GM12878 (cell line): Measurements from ENCODE around the gene NUMBL. TPM values are rescaled to one million over a fixed set of nuclear protein-coding genes. Genes with fewer than 3 reads are reported as not detected.

Experiments
- ATAC-seq: fragments of 200-7000 bp; cut with Tn5 transposase; 3 replicates; pipeline ENCODE4 v1.9.1; 2020; ENCODE audit warnings: mild to moderate bottlenecking, moderate library complexity
- BruUV-seq: library from RNA; stranded (reverse); fragments of 400-500 nt; replicated peaks from 2 replicates; lab custom pipeline; 2021; lab: Mats Ljungman, UMichigan
- CTCF ChIA-PET: fragments of 300-600 bp; sonication (Branson Sonifier 250); formaldehyde crosslinking; extraction: SDS; loops from one replicate; lab custom pipeline; 2021; ENCODE audit warnings: inconsistent platforms; lab: Yijun Ruan, JAX
- POLR2A ChIA-PET: fragments of 350-600 bp; formaldehyde crosslinking; extraction: SDS; loops from one replicate; lab custom pipeline; 2021; ENCODE audit warnings: inconsistent platforms; lab: Charles Lee
- RAD21 ChIA-PET: fragments of 300-600 bp; sonication (Branson Sonifier 250); formaldehyde crosslinking; loops from one replicate; lab custom pipeline; 2023; ENCODE audit warnings: antibody characterized with exemption; ENCODE audit not compliant: unreplicated experiment; lab: Charles Lee
- SMC1A ChIA-PET: fragments of 300-600 bp; sonication (Branson Sonifier 250); formaldehyde crosslinking; loops from one replicate; lab custom pipeline; 2023; ENCODE audit not compliant: unreplicated experiment, uncharacterized antibody; lab: Charles Lee
- DNase-seq: peaks from one replicate; pipeline ENCODE4 v3.0.0-alpha.2; 2011; ENCODE audit warnings: low read depth, low spot score
- FAIRE-seq: peaks from 3 replicates; lab custom pipeline; 2011; peaks lifted over from hg19 to GRCh38; lab: Jason Lieb, UNC
- H2AFZ ChIP-seq: 2 replicates; pipeline ENCODE4 v1.6.0; 2011; ENCODE audit warnings: low read depth, low read length, control low read depth; ENCODE audit not compliant: control insufficient read depth
- H3K27ac ChIP-seq: 2 replicates; pipeline ENCODE4 v1.5.1; 2011; ENCODE audit warnings: control low read depth; ENCODE audit not compliant: control insufficient read depth, insufficient read depth
- H3K27me3 ChIP-seq, 2 experiments: replicated peaks in 1 of 2; 2 replicates each; pipeline versions ENCODE4 v1.6.0 to v1.6.1; 2011; ENCODE audit warnings: low read length in 1 of 2; ENCODE audit not compliant: control insufficient read depth in 2 of 2, insufficient read depth in 2 of 2
- H3K36me3 ChIP-seq, 2 experiments: 2 replicates each; pipeline ENCODE4 v1.5.1; 2011; ENCODE audit warnings: low read length in 1 of 2; ENCODE audit not compliant: control insufficient read depth in 2 of 2, insufficient read depth in 2 of 2
- H3K4me1 ChIP-seq: 2 replicates; pipeline ENCODE4 v1.6.1; 2011; ENCODE audit warnings: mild to moderate bottlenecking, low read length, moderate library complexity, mixed read lengths; ENCODE audit not compliant: control insufficient read depth, insufficient read depth
- H3K4me2 ChIP-seq: 2 replicates; pipeline ENCODE4 v1.6.0; 2011; ENCODE audit warnings: control low read depth; ENCODE audit not compliant: control insufficient read depth, insufficient read depth
- H3K4me3 ChIP-seq: fragments of 200-600 bp; sonication (generic); 2 replicates; pipeline ENCODE4 v1.5.1; 2016
- H3K79me2 ChIP-seq: 2 replicates; pipeline ENCODE4 v1.6.0; 2011; ENCODE audit warnings: low read length; ENCODE audit not compliant: control insufficient read depth, insufficient read depth
- H3K9ac ChIP-seq: 2 replicates; pipeline ENCODE4 v1.8.0; 2011; ENCODE audit warnings: low read length, control low read depth, mixed read lengths; ENCODE audit not compliant: control insufficient read depth, insufficient read depth
- H3K9me3 ChIP-seq: replicated peaks from 3 replicates; pipeline ENCODE4 v1.5.1; 2011; ENCODE audit warnings: mild to moderate bottlenecking, low read length; ENCODE audit not compliant: control insufficient read depth, insufficient read depth
- H4K20me1 ChIP-seq: 2 replicates; pipeline ENCODE4 v1.6.0; 2011; ENCODE audit not compliant: control insufficient read depth, insufficient read depth
- BHLHE40 ChIP-seq, 2 experiments: fragments of 450-650 bp in 1 of 2; IDR thresholded peaks; 2 replicates each; pipeline ENCODE4 v1.6.1; 2011 to 2017; ENCODE audit warnings: low read depth in 2 of 2, borderline replicate concordance in 1 of 2, improper control_type of control experiment in 1 of 2, low read length in 1 of 2, mild to moderate bottlenecking in 1 of 2
- ETV6 ChIP-seq, 2 experiments: fragments of 450-650 bp in 1 of 2; IDR thresholded peaks in 1 of 2; conservative IDR thresholded peaks in 1 of 2; 2 replicates each; pipeline ENCODE4 v1.6.1; 2014; ENCODE audit warnings: antibody characterized with exemption in 1 of 2, borderline replicate concordance in 1 of 2, low read depth in 1 of 2, mild to moderate bottlenecking in 1 of 2, moderate library complexity in 1 of 2
- POLR2A ChIP-seq: IDR thresholded peaks from 2 replicates; pipeline ENCODE4 v1.6.1; 2011; ENCODE audit warnings: low read depth, mild to moderate bottlenecking, low read length
- SIX5 ChIP-seq: IDR thresholded peaks from 2 replicates; pipeline ENCODE4 v1.6.1; 2011; ENCODE audit warnings: mild to moderate bottlenecking, low read depth, low read length, moderate library complexity; ENCODE audit not compliant: severe bottlenecking
- YBX1 ChIP-seq: fragments of 450-650 bp; IDR thresholded peaks from 2 replicates; pipeline ENCODE4 v1.6.1; 2016; ENCODE audit warnings: antibody characterized with exemption
- ZBTB11 ChIP-seq: fragments of 450-650 bp; formaldehyde crosslinking; IDR thresholded peaks from 2 replicates; pipeline ENCODE4 v1.5.0; 2022; ENCODE audit warnings: mild to moderate bottlenecking, missing genetic modification characterization
- ZNF687 ChIP-seq: fragments of 450-650 bp; IDR thresholded peaks from 2 replicates; pipeline ENCODE4 v1.6.1; 2017; ENCODE audit warnings: mild to moderate bottlenecking, moderate library complexity
- WGBS: methylation state at CpG from one replicate; pipeline ENCODE4 v1.1.6; 2016; ENCODE audit warnings: low lambda C conversion rate; ENCODE audit not compliant: insufficient replicate concordance, insufficient coverage; ENCODE audit errors: missing lambda C conversion rate; 5-methylcytosine and 5-hydroxymethylcytosine counted together
- in situ Hi-C: fragments of 300-500 bp; cut with MboI; formaldehyde crosslinking; loops from 9 replicates; pipeline ENCODE4 v1.14.3; 2018; ENCODE audit warnings: mixed read lengths
- intact Hi-C: fragments of 100-400 bp; cut with micrococcal nuclease; formaldehyde crosslinking; loops from one replicate; pipeline ENCODE4 v1.14.2; 2022; ENCODE audit not compliant: unreplicated experiment
- polyA plus RNA-seq, 11 experiments: library from polyadenylated mRNA; depleted of rRNA in 4 of 11; unstranded in 6 of 11; stranded (reverse) in 5 of 11; fragments of >200 nt; fragmentation: Nextera tagmentation in 4 of 11; fragmentation: Illumina TruSeq in 1 of 11; extraction: Ambion mirVana in 4 of 11; extraction: Trizol in 1 of 11; gene quantifications; 1 replicate in 1 of 11; 2 replicates in 10 of 11; pipeline versions ENCODE4 v1.2.1 to v1.2.3, GENCODE V29; 2011 to 2016; ENCODE audit warnings: inconsistent platforms in 2 of 11, missing spikeins in 2 of 11, low read depth in 1 of 11
- total RNA-seq, 4 experiments: library from RNA; depleted of rRNA in 3 of 4; stranded (reverse); fragments of >200 nt in 3 of 4; fragmentation: Illumina TruSeq in 1 of 4; extraction: Trizol in 1 of 4; gene quantifications; 2 replicates each; pipeline versions ENCODE4 v1.2.1 to v1.2.3, GENCODE V29; 2013 to 2021

The NUMBL gene
- total and polyA plus RNA-seq, 10 of the 15 experiments (the other 5 are each of a cell fraction or from before 2014, with no cell fraction given), result 0.16 to 9.4 (median 1.9) TPM

- Histone ChIP-seq H3K36me3 (peaks cover 0 to 1% of the 10 kb centered on the region in 2 experiments; a peak in 3 of 4 replicates), H4K20me1 (no peaks in the 10 kb centered on the region), H3K27ac (no peak overlapping the region), H3K4me1 (no peaks in the 10 kb centered on the region), H3K4me2 (no peak overlapping the region), H3K79me2 (no peaks in the 10 kb centered on the region)
- no TSS peak for BruUV-seq
- no peak for ATAC-seq
- no peak for TF ChIP-seq ZNF687
- 0 out of 2 replicates have a peak, but pooled peaks have one; percentile 16 for TF ChIP-seq POLR2A
- TF ChIP-seq, all 136 proteins: peak for 1
- intact Hi-C loops (no loop called here), in situ Hi-C loops (no loop called here)
- no peaks in the 10 kb centered on the region for H3K9me3 ChIP-seq
- no peak overlapping the region for H3K4me3 ChIP-seq
- no peak overlapping the region for H3K9ac ChIP-seq
- FAIRE-seq, result no peak
- ChIA-PET CTCF (no interaction called here), RAD21 (no interaction called here), POLR2A (no interaction called here), SMC1A (no interaction called here)
- H3K27me3 ChIP-seq, result no peaks in the 10 kb centered on the region
- 95% methylated on average over 9 of the region's 9 CpGs for WGBS
- H2AFZ ChIP-seq, result no peak overlapping the region
- DNase-seq, result no peak
These were observed 46.7 kb upstream of the NUMBL start for GRCh38 chr19:40737102-40737644.

- WGBS, result 84% methylated on average over 9 of the region's 9 CpGs
- FAIRE-seq (no peak), ATAC-seq (no peak), DNase-seq (no peak)
- in situ Hi-C loops (no loop called here), intact Hi-C loops (no loop called here)
- CTCF ChIA-PET, result no interaction called here
- no peaks in the 10 kb centered on the region for H3K9me3 ChIP-seq
- H3K27ac ChIP-seq, result no peak overlapping the region
- no peaks in the 10 kb centered on the region for H3K27me3 ChIP-seq
- BruUV-seq, result no TSS peak
- no peak overlapping the region for H2AFZ ChIP-seq
- H3K4me1 ChIP-seq, result no peaks in the 10 kb centered on the region
- no peaks in the 10 kb centered on the region for H4K20me1 ChIP-seq
- peaks cover 0 to 1% of the 10 kb centered on the region in 2 experiments; a peak in 3 of 4 replicates for H3K36me3 ChIP-seq
- RAD21 ChIA-PET, result no interaction called here
- H3K4me2 ChIP-seq, result no peak overlapping the region
- POLR2A ChIA-PET, result no interaction called here
- H3K4me3 ChIP-seq, result no peak overlapping the region
- H3K79me2 ChIP-seq, result no peaks in the 10 kb centered on the region
- SMC1A ChIA-PET, result no interaction called here
- H3K9ac ChIP-seq, result no peak overlapping the region
- no peak for TF ChIP-seq SIX5
- TF ChIP-seq YBX1, result no peak
- TF ChIP-seq ETV6 (conservative IDR thresholded peaks at IDR 0.05 in 1 of 2, IDR thresholded peaks at IDR 0.05 in 1 of 2; ENCODE audit: borderline replicate concordance in 1 of 2, low read depth in 1 of 2), result no peak
- no peak for TF ChIP-seq ZBTB11
- TF ChIP-seq BHLHE40 (IDR thresholded peaks at IDR 0.05; ENCODE audit: borderline replicate concordance in 1 of 2, low read depth in 2 of 2, low read length in 1 of 2), result no peak
These were observed 46.2 kb upstream of the NUMBL start for GRCh38 chr19:40736661-40737060.
